Head of caudate nucleus (tissue), 42 donors: Measurements from ENCODE around the gene GBF1.
"Not testable (repeated sequence)": the region's sequence is repeated elsewhere in the genome, so short reads cannot be mapped to it uniquely, and the experiment has no call there.

Source experiments
- DNase-seq, 42 donors: peaks; one replicate each; pipeline versions ENCODE4 v3.0.0 to v3.0.0-alpha.2; 2020 to 2021; ENCODE audit warnings: mixed read lengths in 7 of 42
- intact Hi-C: fragments of 100-400 bp; cut with DNase I; formaldehyde crosslinking; loops from one replicate; pipeline ENCODE4 v1.15.0; 2022

Gene GBF1

DNA sequence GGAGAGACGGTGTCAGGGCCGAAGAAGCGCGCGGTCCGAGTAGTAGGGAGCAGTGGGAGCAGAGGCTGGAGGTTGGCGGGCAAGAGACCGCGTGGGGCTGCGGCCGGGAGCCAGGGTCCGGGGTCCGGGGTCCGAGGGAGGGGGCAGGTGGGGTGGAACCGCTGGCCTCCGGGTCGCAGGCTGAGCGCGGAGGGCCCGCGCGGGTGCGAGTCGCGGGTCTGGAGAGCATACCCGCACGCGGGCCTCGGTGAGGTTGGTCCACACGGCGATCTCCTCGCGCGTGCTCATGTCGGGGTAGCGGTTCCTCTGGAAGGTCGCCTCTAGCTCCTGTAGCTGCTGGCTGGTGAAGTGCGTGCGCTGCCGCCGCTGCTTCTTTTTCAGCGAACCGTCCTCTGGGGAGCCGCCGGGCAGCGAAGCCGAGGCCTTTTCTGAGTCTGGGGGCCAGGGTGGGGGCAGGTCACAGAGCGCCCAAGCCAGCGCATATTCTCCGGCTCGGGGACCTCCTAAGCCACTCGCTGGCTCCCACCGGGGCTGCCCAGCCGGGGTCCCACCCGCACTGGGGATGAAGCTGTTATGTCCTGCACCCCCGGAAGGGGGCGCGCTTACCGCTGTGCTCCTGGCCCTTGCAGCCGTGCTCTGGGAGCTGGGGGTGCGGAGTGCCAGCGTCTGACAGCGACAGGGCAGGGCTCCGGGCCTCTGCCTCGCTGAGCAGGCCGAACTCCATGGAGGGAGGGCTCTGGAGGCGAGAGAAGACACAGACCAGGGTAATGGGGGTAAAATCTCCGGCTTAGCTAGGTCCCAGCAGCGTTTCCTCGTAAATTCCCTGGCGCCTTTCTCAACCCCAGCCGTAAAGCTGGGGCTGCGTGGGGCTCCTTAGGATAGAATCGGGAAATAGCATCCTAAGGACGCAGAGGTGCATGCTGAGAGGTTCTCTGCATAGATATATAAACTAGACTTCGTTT, 13.7 kb upstream of the GBF1 start:
- DNase-seq: peak in 5 of 42 donors; percentile 13 to 40 (median 31)
- intact Hi-C loops: loop anchor here (2.0 kb wide), 1 partner anchor 121 kb away; no protein-coding TSS in a partner anchor

DNA sequence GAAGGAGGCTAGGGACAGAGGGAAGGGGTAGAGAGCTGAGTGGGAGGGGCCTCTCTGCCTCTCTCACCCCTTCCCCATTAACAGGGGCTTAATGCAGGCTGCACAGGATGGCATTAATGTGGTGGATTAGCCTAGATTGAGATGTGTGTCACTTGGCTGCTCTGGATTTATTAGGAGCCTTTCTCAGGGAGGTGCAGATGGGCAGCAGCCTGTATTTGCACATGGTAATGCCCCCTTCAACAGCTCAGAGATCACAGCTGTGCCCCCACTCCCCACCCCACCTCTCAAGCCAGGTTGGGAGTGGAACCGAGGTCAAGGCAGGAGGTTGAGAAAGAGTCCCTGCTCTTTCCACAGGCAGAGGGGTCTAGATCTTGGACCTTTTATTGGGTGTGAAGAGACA, 11.3 kb upstream of the GBF1 start:
- intact Hi-C loops: no loop called here
- DNase-seq: no peak

DNA sequence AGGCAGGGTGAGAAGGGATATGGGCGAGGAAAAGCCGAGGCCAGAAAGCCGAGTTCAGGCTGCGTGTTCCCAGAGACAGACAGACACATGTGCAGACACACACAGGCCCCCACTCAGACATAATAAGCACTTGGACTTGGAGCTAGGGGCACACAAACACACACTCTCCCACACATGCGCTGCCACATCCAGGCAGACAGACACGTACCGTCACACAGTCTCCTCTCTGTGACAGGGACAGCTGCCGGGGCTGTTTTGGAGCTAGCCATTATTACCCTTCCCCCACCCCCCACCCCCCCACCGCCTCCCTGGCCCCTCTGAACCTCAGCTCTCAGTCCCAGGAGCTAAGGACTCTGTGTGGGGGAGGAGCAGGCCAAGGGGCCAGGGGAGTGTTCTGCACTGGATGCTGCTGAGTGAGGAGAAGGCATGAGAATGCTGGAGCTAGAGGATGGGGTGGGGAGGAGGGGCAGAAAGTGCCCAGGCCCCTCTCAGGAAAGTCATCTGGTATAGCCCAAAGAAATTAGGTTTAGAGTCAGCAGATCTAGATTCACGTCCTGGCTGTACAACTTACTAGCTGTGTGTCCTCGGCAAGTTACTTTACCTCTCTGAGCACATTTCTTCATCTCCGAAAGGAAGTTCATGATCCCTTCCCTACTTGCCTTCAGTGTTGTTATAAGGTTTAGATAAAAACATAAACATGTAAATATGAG, 10.3 kb upstream of the GBF1 start:
- intact Hi-C loops: no loop called here
- no peak for DNase-seq

DNA sequence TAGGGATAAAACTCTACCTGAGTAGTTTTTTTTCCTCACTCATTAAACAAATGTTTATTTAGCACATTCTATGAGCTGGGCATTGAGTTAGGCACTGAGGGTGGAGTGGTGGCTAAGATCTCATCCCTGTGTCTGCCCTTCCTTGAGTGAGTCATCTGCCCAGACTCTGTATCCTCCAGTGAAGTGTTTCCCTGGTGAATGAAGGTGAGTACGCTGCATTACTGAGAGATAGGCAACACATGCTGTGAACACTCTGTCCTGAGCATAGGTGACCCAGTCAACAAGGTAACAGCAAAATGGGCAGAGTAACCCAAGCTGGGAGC, 9.8 kb upstream of the GBF1 start:
- no peak for DNase-seq
- intact Hi-C loops: no loop called here

DNA sequence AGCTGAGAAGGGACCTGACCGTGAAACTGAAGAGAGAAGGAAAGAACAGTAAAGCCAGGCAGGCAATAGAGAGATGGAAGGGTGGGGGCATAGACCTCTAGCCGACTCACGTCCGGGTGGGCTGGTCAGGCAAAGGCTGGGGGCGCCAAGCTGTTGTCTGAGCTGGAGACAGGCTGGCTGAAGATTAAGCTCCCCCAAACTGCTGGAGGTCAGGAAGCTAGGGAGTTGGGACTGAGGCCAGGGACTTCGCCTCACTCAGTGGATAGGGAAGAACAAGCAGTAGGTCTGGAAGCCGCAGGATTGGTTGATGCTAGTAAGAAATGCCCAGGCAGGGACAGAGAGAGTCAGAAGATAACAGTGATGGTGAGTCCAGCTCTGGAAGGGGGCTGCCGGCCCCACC, 9.3 kb upstream of the GBF1 start:
- no peak for DNase-seq
- intact Hi-C loops: no loop called here

DNA sequence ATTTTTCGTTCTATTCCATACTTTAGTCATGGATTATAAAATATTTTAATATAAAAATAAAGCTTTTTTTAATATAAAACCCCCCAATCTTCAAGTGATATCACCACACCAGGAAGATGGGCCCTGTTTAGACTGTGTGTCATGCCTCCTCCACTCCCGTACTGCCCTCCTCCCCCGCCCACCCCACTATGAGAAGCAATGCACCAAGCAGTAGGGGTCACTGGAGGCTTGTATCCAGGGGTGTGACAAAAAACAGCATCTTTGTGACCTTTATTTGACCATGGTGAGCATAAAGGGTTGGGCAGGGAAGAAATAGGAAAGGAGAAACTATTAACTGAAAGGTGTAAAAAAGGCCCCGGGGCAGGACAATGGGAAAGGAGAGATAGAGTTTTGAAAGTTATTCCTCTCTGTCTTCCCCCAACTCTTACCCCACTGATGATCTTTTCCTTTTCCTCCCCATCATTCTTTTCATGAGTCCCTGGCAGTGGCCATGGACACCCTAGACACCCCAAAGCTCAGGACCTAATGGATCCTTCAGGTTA, 7.5 kb upstream of the GBF1 start:
- intact Hi-C loops: no loop called here
- no peak for DNase-seq

DNA sequence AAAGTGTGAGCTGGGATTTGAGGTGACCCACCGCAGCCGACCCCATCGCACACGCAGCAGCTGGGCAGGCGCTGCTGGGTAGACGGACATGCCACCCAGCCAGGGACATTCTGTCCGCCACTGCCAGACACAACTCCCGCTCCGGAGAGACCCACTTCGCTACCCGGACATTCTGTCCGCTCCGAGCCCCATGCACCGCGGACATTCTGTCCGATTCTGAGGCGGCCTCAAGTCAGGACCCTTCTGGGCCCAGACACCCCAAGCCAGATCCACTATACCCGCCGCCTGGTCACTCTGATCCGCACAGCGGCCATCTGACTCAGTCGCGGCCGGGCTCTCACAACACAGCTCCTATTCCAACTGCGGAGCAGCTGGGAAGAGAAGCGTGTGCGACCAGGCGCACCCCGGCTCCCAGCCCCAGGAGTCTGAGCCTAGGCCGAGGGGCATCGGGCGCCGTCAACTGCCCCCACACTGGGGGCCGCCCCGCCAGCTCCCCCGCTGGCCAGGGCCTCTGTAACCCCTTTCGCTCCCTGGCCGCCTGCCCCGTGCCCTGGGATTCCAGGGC, 4.8 kb upstream of the GBF1 start:
- intact Hi-C loops: no loop called here
- peak in 2 of 42 donors; percentile 23 to 25 for DNase-seq

DNA sequence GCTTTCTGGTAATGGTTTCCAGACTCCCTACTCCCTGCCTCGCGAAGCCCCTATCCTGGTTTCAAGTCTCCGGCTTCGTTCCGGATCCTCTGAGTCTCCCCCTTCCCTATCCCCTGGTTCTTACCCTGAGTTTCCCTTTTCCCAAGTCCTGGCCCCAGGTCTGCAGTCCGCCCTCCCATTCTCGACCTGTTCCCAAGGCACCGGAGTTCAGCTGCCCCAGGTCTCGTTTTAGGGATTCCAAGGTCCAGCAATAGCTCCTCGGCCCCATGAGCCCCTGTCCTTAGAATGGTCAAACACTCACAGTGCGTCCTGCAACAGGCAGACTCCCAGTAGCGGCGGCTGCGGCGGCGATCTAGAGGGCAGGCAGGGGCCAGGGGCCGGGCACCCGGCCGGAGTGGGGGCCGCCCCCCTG, 4.3 kb upstream of the GBF1 start:
- intact Hi-C loops: no loop called here
- no peak for DNase-seq

DNA sequence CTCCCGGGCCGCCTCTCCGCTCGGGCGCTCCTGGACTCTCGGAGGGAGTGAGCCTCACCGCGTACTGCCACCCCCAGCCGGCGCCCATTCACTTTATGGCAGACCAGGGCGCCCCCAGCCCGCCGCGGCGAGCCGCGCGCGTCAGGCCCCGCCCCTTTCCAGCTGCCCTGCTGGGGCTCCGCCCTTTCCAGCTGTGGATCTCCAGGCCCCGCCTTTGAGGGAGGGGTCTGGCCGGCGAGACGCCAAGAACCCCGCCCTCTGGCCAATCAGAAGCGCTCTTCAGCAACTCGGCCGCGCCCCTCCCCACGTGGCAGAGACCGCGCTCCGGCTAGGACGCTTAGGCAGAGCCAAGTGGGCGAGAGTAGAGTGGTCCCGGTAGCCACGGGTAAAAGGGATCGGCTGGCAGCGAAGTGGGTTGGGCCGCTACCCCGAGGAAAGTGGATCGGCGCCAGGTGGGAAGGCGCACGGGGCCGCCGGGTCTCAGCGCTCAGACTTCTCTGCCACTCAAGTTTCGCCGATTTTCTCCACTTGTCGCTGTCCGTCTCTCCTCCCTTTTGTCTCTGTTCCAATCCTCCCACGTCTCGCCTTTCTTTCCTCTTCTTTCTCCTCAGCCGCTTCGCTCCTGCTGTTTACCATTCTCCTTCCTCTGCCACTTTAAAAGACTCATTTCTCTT, 3.8 kb upstream of the GBF1 start, which contains the start of gene PITX3:
TSS of gene PITX3 (minus strand) at position 69 of the 674 bp plus-strand sequence. CDS start 9,432 bp downstream, outside the sequence.
- peak; percentile 35 to 84 (median 71) for DNase-seq
- intact Hi-C loops: no loop called here

DNA sequence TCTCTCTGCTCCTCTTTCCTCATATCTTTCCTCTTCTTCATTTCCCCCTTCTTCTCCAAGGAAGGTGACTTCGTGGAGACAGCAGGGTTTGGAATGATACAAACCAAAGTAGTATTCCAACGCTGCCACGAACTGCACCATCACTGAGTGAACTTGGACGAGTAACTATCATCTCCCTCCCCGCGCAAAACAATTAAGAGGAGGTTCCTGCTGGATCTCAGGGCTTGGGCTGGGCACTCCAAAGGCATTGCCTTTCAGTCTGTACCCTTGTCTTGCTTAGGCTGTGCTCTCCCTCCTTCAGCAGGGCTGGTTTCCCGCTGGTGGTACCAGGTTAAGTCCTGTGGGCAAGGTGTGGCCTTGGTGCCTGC, 3.2 kb upstream of the GBF1 start:
- intact Hi-C loops: no loop called here

DNA sequence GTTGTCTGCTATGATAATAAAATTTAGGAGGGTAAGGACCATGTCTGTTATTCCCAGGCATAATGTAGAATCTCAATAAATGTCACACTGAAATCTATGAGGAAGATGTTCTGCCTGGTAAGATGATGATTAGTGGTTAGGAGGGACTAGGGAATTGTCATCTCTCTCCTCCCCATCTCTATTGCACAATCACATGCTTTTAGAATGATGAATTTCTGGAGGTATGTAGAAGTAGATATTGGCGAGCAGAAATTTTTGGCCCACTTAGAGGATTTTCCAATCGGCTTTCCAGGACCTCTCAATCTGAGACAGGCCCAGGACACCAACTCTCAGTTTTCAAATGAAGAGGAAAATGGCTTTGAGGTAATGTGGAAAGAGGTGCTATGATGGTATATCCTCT, 2.0 kb upstream of the GBF1 start:
- no peak for DNase-seq
- intact Hi-C loops: no loop called here

More for the DNA sequence above, 3.2 kb upstream of the GBF1 start:
- no peak for DNase-seq

DNA sequence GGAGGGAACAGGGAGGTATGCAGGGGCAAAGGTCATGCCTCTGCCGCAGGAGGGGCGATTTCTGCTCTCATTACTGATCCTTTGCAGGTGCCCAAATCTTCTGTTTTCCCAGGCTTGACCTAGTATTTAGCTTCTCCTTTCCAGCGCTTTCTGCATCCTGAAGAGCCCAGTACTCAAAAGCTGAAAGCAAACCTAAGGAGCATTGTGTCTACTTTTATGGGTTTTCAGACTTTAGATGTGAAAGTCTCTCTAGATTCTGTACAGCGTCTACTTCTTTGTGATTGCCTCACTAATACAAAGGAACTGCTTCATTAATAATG, 560 bp downstream of the GBF1 start:
- intact Hi-C loops: no loop called here
- DNase-seq: no peak

DNA sequence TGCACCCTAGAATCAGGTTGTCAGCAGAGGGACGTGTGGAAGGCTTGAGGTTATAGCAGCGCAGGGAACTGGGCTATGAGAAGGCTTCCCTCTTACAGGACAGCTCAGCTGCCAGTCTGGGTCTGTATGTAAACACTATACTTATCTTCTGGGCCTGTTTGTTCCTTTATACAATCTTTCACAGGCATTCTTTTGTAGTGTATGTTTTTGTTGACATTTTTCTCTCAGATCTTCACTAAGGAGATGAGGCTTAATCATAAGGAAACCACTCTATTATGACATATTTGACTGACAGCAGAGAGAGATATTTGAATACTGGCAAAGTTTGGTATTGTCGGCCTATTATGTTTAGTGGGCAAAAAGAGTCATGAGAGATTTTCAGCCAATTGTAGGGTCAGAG, 929 bp downstream of the GBF1 start:
- DNase-seq: no peak
- intact Hi-C loops: no loop called here

DNA sequence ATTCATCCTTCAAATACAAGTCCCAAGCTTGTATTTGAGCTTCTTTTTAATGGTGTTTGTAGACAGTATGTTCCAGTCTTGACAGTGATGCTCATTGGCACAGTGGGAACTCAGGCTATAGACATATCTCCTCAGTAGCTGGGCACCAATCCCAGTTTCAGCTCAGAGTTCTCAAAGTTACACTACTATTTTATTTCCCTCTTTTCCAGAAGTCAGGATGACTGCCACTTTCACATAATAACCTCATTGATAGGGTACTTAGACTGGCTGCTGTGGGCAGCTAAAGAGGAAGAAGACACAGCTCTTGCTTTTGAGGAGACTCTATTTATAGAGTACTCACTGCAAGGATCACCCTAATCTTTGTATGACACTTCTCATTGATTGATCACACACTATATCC, 2.4 kb downstream of the GBF1 start:
- DNase-seq: no peak
- intact Hi-C loops: no loop called here

DNA sequence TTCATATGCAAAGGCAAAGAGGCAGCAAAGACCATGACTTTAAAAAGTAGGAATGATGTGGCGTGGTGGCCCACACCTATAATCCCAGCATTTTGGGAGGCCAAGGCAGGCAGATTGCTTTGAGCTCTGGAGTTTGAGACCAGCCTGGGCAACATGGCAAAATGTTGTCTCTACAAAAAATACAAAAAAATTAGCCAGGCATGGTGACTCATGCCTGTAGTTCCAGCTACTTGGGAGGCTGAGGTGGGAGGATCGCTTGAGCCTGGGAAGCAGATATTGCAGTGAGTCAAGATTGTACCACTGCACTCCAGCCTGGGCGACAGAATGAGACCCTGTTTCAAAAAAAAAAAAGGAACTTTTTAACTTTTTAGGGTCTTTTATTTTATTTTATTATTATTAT, 7.2 kb downstream of the GBF1 start:
- intact Hi-C loops, DNase-seq: not testable (repeated sequence)

DNA sequence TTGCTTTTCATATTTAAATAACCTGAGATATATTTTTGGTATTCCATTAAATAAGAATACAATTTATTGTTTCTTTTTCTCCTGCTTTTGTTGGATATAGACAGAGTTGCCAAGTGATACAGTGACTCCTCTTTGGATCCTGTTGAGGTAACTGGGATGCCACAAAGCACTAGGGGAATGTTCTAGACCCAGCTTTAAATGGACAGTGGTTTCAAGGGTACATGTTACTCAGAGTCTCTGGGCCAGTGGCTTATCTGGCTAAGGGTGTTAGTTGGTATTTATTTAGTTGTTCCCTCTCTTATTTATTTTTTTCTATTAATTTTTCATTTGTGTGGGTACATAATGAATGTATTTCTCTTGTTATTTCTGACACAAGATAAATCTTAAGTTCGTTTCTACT, 9.1 kb downstream of the GBF1 start:
- intact Hi-C loops: no loop called here
- no peak for DNase-seq

DNA sequence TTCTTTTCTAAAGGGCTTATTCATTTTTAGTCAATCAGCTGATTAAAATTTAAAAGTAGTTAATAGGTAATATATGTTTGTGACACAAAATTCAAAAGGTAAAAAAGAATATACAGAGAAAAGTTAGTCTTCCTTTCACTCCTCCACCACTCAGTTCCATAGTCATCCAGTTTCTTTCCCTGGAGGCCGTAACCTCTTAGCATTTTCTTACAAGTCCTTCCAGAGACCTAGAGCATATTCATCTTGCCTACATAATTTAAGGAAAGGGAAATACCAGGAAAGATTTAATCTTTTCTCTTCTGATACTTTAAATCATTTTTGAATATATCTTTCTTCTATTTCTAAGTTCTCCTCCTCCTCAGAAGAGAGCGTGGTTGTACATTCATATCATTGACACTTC, 10.1 kb downstream of the GBF1 start:
- intact Hi-C loops: no loop called here
- no peak for DNase-seq

DNA sequence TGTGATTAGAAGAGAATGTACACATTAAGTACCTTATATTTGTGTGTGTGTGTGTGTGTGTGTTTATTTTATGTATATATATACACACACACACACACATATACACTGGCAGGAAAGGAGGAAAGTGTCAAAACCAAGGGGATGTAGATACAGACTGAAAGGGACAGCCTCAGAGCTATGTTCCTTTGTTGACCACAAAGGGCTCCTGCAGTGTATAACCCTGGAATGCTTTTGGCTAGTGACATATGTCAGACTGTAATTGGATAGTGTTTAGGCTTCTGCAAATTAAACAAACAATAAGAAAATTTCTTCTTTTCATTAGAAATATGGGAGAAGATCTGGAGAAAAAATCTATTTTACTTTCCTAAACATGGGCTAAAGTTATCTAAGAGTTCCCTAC, 15.9 kb downstream of the GBF1 start:
- intact Hi-C loops: no loop called here
- DNase-seq: no peak

DNA sequence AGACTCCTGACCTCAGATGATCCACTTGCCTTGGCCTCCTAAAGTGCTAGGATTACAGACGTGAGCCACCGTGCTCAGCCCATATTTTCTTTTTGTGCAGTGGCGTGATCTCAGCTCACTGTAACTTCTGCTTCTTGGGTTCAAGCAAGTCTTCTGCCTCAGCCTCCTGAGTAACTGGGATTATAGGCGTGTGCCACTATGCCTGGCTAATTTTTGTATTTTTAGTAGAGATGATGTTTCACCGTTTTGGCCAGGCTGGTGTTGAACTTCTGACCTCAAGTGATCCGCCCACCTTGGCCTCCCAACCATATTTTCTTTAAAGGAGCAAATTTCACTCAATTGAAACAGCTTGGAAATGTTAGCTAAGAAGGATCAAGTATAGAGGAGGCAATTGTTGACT, 16.5 kb downstream of the GBF1 start:
- intact Hi-C loops: no loop called here

More for the DNA sequence above, 16.5 kb downstream of the GBF1 start:
- no peak for DNase-seq
